Ammon's horn (tissue), 1 donor: ENCODE data around the gene TTLL9.
A peak's percentile ranks its signal among the peaks of the same experiment; 100 is the strongest.
"Not testable (repeated sequence)": the region's sequence is repeated elsewhere in the genome, so short reads cannot be mapped to it uniquely, and the experiment has no call there.

Experiments used
- DNase-seq: peaks from one replicate; pipeline ENCODE4 v3.0.0-alpha.2; 2016; ENCODE audit warnings: low spot score

The TTLL9 gene, protein sequence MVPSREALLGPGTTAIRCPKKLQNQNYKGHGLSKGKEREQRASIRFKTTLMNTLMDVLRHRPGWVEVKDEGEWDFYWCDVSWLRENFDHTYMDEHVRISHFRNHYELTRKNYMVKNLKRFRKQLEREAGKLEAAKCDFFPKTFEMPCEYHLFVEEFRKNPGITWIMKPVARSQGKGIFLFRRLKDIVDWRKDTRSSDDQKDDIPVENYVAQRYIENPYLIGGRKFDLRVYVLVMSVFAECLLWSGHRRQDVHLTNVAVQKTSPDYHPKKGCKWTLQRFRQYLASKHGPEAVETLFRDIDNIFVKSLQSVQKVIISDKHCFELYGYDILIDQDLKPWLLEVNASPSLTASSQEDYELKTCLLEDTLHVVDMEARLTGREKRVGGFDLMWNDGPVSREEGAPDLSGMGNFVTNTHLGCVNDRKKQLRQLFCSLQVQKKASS

DNA sequence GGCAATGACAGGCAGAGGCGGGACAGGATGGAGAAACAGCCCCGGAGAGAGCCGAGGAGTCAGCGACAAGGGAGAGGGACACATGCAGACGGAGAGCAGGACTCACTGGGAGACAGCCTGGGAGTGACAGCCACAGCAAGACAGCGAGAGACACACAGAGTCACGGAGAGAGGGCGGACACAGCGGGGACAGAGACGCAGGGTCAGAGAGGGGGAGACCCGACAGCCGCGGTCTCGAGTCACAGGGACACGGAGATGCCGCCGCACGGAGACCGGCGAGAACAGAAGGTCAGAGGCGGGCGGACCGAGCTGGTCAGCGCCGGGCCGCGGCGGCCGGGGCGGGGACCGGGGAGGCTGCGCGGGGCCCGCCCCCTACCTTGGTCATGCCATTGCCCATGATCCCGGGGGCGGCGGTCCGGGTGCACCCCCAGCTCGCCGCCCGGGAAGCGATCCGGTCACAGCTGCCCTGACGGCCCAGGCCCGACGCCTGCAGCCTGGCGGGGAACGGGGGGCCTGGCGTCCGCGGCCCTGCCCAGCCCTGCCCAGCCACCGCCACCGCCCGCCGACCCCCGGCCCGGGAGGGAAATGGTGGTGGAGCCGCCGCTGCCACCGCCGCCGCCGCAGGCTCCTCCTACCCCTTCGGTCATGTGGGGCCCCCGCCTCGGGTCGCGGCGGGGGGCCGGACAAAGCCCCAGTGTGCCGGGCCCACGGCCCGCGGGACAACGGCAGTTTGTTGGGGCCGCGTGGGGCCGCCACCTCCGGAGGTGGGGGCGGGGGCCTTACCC, at the start of gene TTLL9, which contains the start of gene DUSP15:
TTLL9 (plus strand) TSS at position 693 of the 784 bp plus-strand sequence. CDS start 493 bp downstream, outside the sequence.
DUSP15 (minus strand) TSS at position 586 of the 784 bp plus-strand sequence; CDS start at position 396, 190 bp downstream.
- peak; percentile 68 for DNase-seq

DNA sequence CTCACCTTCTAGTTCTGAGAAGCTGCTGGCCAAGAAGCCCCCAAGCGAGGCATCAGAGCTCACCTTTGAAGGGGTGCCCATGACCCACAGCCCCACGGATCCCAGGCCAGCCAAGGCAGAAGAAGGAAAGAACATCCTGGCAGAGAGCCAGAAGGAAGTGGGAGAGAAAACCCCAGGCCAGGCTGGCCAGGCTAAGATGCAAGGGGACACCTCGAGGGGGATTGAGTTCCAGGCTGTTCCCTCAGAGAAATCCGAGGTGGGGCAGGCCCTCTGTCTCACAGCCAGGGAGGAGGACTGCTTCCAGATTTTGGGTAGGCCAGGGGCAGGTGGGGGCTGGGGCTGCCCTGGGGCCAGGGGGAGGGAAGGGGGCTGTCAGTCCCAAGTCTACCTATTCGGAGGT, 49.0 kb upstream of the TTLL9 start:
- no peak for DNase-seq

DNA sequence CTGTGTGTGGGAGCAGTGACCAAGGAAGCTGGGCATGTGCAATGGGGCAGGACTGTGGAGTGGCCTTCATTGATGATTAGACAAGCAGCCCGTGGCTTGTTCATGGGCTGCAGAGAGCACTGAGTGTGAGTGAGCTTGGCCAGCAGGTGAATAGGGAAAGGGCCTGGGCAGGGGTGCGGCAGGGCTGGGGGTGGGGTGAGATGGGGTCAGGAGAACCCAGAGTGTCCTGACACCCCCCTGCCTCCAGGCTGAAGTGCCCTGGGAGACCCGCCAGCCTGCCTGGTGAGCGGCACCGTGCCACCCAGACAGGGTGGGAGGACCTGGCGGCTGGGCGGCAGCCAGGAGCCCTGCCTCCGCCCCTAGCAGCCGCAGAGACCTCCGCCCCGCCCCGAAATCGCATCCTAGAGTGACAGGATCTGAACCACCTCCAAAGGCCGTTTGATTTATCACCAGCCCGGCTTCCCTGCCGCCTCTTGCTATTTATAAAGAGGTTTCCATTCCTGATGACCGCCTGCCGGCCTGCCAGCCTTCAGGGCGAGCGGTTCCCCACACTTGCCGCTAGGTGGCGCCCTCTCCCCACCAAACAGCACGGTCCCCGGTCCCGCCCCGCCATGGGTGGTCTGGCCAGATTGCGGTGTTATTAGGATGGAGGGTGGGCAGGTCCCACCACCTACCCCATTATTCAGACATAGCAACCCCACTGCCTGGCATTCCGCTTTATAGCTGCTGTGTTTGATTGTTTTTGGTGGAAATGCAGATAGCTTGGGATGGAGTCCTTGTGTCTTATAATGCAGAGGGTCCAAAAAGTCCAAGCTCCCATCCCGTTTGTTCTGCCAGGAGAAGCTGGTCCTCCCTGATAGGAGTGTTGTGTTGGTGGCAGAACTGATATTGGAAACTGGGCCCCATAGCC, 47.8 kb upstream of the TTLL9 start:
- peak; percentile 82 for DNase-seq

DNA sequence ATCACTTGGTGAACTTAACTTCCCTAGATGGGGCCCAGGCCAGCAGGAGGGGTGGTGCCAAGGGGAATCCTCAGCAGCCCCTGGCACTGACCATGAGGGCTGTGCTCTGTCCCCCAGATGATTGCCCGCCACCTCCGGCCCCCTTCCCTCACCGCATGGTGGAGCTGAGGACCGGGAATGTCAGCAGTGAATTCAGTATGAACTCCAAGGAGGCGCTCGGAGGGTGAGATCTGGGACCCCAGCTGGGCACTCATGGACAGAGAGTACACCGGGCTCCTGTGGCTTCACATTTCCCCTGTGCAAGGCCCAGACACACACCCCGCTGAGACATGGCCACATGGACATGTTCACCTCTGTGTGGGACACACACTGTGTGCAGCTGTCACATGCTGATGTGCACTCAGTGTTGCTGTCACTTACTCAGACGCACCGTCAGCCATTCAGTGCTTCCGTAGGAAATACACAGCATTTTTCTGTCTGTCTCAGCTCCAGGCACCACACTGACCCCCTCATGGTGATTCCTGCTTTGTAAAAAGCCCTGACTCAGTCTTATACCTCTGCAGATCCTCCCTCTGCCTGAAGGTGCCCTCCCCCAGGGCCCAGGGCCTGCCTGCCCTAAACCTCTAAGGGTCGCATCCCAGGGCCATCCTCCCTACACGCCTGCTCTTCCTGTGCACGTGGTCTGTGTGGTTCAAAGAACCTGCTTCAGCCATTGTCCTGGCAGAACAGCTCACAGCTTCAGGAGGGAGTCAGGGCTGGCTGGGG, 46.9 kb upstream of the TTLL9 start:
- no peak for DNase-seq

DNA sequence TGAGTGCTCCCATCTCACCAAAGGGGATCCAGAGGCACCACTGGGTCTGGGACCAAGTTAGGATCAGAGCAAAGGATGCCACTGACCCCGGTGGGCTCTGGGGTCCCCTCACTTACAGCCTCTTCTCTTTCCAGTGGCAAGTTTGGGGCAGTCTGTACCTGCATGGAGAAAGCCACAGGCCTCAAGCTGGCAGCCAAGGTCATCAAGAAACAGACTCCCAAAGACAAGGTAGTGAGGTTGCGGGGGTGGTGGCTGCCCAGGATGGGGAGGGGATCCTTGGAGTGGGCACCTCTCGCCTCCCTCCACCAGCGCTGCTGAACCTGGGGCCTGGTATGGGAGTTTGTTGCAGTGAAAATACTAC, 46.3 kb upstream of the TTLL9 start:
- DNase-seq: no peak

DNA sequence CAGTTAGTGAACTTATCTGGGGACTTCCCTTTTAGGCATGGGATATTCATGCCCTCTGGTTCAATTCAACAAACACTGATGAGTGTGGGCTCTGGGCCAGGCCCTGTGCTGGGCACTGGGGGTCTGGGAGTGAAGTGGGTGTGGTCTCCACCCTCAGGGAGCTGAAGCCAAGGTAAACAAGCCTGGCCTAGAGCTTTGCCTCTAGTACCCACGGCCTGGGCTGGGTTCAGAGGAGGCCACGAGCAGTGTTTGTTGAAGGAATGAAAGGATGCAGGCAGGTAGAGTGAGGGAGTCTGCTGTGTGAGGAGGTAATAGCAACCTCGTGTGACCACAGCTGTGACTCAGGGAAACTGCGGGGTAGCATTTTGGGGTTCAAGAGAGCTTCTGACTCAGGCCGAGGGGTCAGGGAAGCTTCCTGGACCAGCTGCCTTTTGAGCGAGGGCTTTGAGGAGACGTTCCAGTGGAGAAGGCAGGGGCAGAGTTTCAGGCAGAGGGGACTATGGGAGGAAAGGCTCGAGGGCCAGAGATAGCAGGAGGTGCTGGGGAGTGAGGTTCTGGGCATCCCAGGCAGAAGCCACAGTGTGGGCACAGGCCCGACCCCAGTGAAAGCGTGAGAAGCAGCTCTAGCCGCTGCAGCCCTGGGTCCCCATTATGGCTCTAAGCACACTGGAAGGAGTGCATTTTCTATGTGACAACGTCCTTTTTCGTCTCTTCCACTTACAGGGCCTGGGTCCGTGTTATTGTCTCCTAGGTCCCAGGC, 45.7 kb upstream of the TTLL9 start:
- no peak for DNase-seq

DNA sequence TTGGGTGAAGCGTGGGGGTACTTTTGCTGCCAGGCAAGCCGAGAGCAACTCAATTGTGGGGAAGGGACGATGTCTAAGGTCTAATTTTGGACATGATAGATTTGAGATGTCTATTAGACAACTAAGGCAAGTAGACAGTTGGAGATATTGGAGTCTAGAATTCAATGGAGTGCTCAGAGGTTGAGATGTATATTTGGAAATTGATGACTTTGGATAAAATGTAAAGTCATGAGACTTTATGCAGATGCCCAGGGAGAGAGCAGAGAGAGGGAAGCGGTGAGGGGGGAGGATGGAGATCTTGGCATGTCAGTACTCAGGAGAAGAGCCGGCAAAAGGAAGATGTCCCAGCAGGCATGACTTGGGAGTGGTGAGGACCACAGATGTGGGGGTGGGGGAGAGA, 44.4 kb upstream of the TTLL9 start:
- DNase-seq: no peak

DNA sequence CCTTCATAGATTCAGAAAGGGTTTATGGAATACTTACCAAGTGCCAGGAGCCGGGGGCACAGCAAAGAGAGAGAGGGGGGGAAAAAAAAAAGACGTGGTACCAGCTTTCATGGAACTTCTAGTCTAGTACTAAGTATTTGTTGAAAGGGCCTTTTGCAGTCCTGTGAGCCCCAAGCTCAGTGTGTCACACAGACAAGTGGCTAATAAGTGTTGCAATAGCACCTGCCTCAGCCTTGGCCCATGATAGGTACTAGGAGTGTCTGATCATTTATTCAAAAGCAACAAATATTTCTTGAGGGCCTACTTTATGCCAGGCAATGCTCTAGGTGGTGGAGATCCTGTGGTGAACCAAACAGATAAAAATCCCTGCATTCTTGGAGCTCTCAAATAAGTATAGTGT, 43.4 kb upstream of the TTLL9 start:
- no peak for DNase-seq

DNA sequence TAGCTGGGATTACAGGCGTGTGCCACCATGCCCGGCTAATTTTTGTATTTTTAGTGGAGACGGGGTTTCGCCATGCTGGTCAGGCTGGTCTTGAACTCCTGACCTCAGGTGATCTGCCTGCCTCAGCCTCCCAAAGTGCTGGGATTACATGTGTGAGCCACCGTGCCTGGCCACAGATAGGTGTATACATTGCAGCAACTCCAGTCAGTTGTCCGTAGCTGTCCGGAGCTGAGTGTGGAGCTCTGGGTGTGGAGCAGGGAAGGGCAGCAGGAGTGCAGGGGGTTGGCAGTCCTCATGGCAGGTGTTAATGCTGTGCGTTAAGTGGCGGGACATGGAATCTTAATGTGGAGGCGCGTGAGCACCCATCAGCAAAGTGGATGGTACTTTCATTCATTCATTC, 42.4 kb upstream of the TTLL9 start:
- DNase-seq: not testable (repeated sequence)

DNA sequence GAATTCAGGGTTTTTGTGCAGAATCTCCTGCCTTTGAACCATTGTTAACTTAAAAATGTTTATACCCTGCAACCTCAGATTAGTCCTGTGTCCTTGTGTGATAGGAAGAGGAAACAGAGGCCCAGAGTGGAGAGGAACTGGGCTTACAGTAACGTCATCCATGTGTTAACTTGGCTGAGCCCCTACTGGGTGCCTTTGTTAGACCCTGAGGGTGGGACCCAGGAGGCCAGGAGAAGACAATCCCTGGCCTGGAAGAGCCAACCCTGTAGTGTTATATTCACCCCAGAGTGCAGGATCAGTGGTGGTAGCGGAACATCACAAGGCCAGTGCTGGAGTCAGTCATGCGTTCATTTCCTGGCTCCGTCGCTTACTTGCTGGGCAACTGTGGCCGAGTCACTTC, 40.7 kb upstream of the TTLL9 start:
- no peak for DNase-seq

DNA sequence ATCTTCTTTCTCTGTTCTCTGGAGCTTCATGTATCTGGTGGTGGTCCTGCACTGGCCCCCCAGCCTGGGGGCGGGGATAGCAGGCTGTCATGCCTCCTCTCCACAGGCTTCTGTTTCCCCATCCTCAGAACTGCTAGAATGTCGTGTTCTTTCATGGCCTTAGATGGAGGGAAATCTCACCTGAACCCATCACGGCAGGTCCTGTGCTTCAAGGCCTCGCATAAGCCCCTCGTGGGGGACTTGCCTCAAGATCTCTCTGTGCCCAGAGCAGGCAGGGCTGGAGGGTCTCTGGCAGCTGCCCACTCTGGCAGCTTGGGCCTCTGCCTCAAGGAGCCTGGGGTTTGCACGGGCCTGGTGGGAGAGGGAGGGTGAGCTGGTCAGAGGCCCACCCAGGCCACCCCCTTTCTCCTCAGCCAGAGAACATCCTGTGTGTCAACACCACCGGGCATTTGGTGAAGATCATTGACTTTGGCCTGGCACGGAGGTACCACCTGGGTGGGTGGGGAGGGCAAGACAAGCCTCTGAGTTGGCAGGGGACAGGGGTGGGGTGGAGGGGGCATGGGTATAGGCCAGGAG, 39.9 kb upstream of the TTLL9 start:
- no peak for DNase-seq

DNA sequence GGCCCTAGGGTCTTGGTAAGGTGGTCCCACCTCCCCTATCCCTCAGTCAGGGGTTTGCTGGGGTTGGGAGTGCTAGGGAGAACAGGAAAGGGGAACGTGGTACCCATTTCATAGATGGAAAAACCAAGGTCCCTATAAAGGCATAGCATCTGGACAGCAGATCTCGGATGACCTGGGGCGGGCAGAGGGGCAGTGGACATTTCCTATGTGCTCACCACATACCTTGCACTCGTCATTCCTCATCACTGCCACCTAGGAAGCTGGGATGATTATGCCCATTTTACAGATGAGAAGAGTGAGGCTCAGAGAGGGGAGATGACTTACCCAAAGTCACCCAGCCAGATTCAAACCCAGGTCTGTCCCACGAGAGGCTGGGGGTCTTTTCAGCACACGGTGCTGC, 39.2 kb upstream of the TTLL9 start:
- no peak for DNase-seq

DNA sequence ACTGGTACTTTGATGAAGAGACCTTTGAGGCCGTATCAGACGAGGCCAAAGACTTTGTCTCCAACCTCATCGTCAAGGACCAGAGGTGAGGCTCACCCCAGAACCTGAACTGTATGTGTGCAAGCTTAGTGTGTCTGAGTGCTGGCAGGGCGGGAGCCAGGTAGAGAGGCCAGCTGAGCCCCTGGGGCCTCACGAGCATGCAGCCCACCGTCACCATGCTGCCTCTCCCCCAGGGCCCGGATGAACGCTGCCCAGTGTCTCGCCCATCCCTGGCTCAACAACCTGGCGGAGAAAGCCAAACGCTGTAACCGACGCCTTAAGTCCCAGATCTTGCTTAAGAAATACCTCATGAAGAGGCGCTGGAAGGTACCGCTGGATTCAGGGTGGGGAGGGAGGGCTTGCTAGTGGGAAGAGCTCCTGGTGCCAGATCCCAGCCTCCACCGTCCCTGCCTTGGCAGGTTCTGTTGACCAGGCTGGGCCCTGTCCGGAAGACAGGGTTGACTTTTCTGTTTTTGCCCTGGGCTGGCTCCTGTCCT, 38.6 kb upstream of the TTLL9 start:
- no peak for DNase-seq

DNA sequence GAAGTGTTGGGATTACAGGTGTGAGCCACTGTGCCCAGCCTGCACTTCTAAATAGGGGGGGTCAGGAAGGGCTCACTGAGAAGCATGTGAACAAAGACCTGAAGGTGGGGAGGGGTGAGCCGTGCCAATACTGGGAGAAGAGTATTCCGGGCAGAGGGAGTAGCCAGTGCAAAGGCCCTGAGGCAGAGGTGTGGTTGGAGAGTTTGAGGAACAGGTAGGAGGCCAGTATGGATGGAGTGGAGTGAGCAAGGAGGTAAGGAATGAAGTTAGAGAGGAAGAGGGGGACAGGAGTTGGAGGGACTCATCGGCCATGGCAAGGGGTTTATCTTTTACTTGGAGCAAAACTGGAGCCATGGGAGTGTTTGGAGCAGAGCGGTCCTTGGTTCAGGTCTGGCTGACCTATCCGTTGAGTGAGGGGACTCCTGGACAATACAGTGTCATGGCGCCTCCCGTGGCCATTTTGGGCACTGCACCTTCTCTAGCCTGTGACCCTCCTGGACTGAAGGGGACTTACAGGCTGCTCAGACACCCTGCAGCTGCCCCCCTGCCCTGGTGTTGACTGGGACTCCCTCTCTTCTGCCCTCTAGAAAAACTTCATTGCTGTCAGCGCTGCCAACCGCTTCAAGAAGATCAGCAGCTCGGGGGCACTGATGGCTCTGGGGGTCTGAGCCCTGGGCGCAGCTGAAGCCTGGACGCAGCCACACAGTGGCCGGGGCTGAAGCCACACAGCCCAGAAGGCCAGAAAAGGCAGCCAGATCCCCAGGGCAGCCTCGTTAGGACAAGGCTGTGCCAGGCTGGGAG, 37.1 kb upstream of the TTLL9 start:
- no peak for DNase-seq

DNA sequence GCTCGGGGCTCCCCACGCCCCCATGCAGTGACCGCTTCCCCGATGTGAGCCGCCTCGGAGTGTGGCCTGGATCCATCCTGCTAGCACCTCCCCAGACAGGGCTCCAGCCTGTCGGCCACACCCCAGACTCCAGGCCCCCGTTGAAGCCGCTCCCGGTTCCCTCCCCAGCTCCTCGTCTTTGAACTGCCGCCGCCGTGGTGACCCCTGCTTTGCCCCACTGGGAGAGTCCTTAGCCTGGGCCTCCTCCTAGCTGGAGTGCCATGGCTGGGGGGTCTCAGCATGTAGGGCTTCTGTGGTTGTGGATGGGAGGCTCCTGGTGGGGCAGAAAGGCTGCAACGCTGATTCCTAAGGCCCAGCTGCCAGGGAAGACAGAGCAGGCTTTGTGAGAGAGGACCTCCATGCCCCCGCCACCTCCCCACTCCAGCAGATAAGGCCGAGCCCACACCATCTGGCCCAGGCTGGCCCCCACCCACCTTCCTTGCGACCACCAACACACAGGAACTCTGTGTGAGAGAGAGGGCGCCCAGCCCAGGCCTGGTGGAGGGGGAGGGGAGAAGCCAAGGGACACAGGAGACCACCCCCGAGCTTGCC, 36.4 kb upstream of the TTLL9 start:
- DNase-seq: no peak

DNA sequence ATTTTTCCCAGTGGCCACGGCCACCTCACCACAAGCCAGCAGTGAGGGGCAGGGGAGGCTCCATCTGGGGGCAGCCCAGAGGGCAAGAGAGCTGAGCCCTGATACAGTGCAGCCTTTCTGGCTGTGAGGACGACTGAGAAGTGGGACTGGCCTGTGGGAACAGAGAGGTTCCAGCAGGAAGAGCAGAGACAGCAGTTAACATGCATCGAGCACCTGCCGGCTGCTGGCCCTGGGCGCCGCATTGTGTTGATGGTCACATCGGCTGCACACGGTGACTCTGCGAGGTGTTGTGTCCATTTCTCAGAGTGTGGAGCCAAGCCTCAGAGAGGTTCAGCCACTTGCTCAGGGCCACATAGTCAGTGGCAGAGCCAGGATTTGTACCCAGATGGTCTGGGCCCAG, 34.9 kb upstream of the TTLL9 start:
- DNase-seq: no peak

DNA sequence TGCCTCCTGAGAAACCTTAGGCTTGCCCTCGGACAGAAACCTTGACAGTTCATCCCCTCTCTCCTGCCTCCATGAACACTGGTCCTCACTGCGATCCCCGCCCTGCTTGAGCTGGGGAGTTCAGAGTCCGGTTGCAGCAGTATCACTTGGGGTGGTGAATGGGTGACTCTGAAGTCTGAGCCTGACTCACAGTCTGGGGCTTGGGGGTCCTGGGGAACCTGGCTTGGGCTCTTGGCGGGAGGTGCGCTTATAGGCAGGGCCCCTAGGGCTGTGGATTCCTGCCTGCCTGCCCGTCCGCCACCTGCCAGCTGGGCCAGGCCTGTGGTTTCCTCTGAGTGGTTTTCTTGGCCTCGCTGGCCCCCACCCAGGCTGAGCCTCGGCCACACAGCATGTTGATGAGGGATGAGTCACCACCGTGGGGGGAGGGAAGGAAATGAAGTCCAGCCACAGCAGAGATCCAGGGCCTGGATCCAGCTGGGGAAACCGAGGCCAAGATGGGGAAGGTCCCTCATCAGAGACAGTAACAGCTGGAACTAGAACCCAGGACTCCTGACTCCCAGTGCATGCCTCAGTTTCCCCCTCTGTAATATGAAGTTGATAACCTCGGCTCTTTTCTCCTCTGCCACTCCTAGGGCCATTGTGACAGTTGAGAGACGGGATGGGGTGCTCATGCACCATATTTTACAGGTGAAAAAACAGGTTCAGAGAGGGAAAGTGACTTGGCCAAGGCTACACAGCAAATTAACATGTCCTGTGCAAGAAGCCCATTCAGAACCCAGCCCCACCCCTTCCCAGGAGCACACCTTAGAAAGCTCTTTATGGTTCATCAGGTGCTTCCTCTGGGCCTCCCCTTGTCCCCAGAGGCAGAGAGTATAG, 34.2 kb upstream of the TTLL9 start:
- DNase-seq: peak; percentile 71
